NOMO-1 treated with dmso at 0.1 percent for 144 hours (cell line): ENCODE results near the gene SEL1L2.

Source experiments
- DNase-seq: peaks from one replicate; lab custom pipeline; 2025; ENCODE audit not compliant: unreplicated experiment; lab: John Stamatoyannopoulos, UW

Gene SEL1L2

GRCh38 chr20:13870170-13870748 lies 120.2 kb downstream of the SEL1L2 start:
- DNase-seq: peak; percentile 38

- DNase-seq: peak; percentile 95
These were observed 122.1 kb downstream of the SEL1L2 start for GRCh38 chr20:13868331-13868730.

- DNase-seq: peak; percentile 79
These were observed 124.5 kb downstream of the SEL1L2 start for GRCh38 chr20:13865791-13866351.

GRCh38 chr20:13865156-13865555 lies 125.3 kb downstream of the SEL1L2 start:
- DNase-seq: no peak

- DNase-seq: no peak
These were observed 127.2 kb downstream of the SEL1L2 start for GRCh38 chr20:13863244-13863643.

GRCh38 chr20:13862245-13862644 lies 128.2 kb downstream of the SEL1L2 start:
- DNase-seq: peak; percentile 45

- no peak for DNase-seq
These were observed 131.5 kb downstream of the SEL1L2 start for GRCh38 chr20:13858871-13859270.

- DNase-seq: peak; percentile 15
These were observed 132.0 kb downstream of the SEL1L2 start for GRCh38 chr20:13858439-13858838.

GRCh38 chr20:13857961-13858360 lies 132.5 kb downstream of the SEL1L2 start:
- no peak for DNase-seq

GRCh38 chr20:13857304-13857703 lies 133.1 kb downstream of the SEL1L2 start:
- DNase-seq: no peak

GRCh38 chr20:13856354-13856753 lies 134.1 kb downstream of the SEL1L2 start:
- DNase-seq: no peak

GRCh38 chr20:13855613-13856012 lies 134.8 kb downstream of the SEL1L2 start:
- DNase-seq: peak; percentile 9

GRCh38 chr20:13852306-13852705 lies 138.1 kb downstream of the SEL1L2 start:
- DNase-seq: no peak

- no peak for DNase-seq
These were observed 139.1 kb downstream of the SEL1L2 start for GRCh38 chr20:13851279-13851678.

- DNase-seq: no peak
These were observed 146.1 kb downstream of the SEL1L2 start for GRCh38 chr20:13844296-13844695.

- DNase-seq: no peak
These were observed 149.2 kb downstream of the SEL1L2 start for GRCh38 chr20:13841206-13841605.

- no peak for DNase-seq
These were observed 150.3 kb downstream of the SEL1L2 start for GRCh38 chr20:13840093-13840465.

- DNase-seq: no peak
These were observed 150.9 kb downstream of the SEL1L2 start for GRCh38 chr20:13839421-13840092.

GRCh38 chr20:13838664-13839063 lies 151.8 kb downstream of the SEL1L2 start:
- no peak for DNase-seq

- no peak for DNase-seq
These were observed 158.9 kb downstream of the SEL1L2 start for GRCh38 chr20:13831476-13831875.

GRCh38 chr20:13825465-13825864 lies 164.9 kb downstream of the SEL1L2 start:
- DNase-seq: no peak

- no peak for DNase-seq
These were observed 166.0 kb downstream of the SEL1L2 start for GRCh38 chr20:13824459-13824858.

GRCh38 chr20:13822459-13822858 lies 168.0 kb downstream of the SEL1L2 start:
- DNase-seq: no peak
